Fibroblast of lung (primary cell): Measurements from ENCODE around the gene CDK10.

Source experiments
- CTCF ChIP-seq, 2 donors: IDR thresholded peaks in 1 of 2; conservative IDR thresholded peaks in 1 of 2; 1 replicate in 1 of 2; 2 replicates in 1 of 2; pipeline ENCODE4 v1.5.1; 2011 to 2012; ENCODE audit warnings: low read length in 2 of 2, control low read depth in 1 of 2, inconsistent platforms in 1 of 2, low read depth in 1 of 2, mild to moderate bottlenecking in 1 of 2
- EZH2 ChIP-seq: IDR thresholded peaks from 2 replicates; pipeline ENCODE4 v1.5.1; 2012; ENCODE audit warnings: low read length, control low read depth, mild to moderate bottlenecking; ENCODE audit errors: missing control alignments

- TF ChIP-seq CTCF (conservative IDR thresholded peaks at IDR 0.05 in 1 of 2, IDR thresholded peaks at IDR 0.05 in 1 of 2; ENCODE audit: low read depth in 1 of 2, low read length in 2 of 2) (no peak), EZH2 (no peak)
Measured at GRCh38 chr16:89695875-89696669, 9.6 kb downstream of the CDK10 start.
